H9 (cell line): ENCODE results near the gene ABHD14A. TPM values are rescaled to one million over a fixed set of nuclear protein-coding genes. Genes with fewer than 3 reads are reported as not detected.

Experiments
- DNase-seq: peaks from one replicate; pipeline ENCODE4 v3.0.0-alpha.2; 2017
- H2AFZ ChIP-seq: one replicate; pipeline ENCODE4 v1.6.1; 2013; ENCODE audit warnings: mild to moderate bottlenecking, low read length, control low read depth, moderate library complexity
- H2AK5ac ChIP-seq: 2 replicates; pipeline ENCODE4 v1.6.1; 2013; ENCODE audit warnings: low read length, control low read depth, mixed read lengths; ENCODE audit not compliant: insufficient read length
- H2BK120ac ChIP-seq: one replicate; pipeline ENCODE4 v1.6.1; 2013; ENCODE audit warnings: low read depth, mild to moderate bottlenecking, low read length, control low read depth, inconsistent platforms; ENCODE audit not compliant: poor library complexity, severe bottlenecking
- H2BK12ac ChIP-seq: 2 replicates; pipeline ENCODE4 v1.6.1; 2013; ENCODE audit warnings: low read length, control low read depth, mixed read lengths, low read depth; ENCODE audit not compliant: insufficient read length
- H2BK15ac ChIP-seq: 2 replicates; pipeline ENCODE4 v1.6.1; 2013; ENCODE audit warnings: low read depth, low read length, control low read depth
- H2BK20ac ChIP-seq: one replicate; pipeline ENCODE4 v1.6.1; 2013; ENCODE audit warnings: low read depth, mild to moderate bottlenecking, low read length, control low read depth, inconsistent platforms; ENCODE audit not compliant: poor library complexity, severe bottlenecking
- H2BK5ac ChIP-seq: 2 replicates; pipeline ENCODE4 v1.6.1; 2013; ENCODE audit warnings: low read length, control low read depth, mixed read lengths; ENCODE audit not compliant: insufficient read length
- H3K14ac ChIP-seq: 2 replicates; pipeline ENCODE4 v1.6.1; 2013; ENCODE audit warnings: low read length, control low read depth; ENCODE audit not compliant: insufficient read depth
- H3K18ac ChIP-seq: 2 replicates; pipeline ENCODE4 v1.6.1; 2013; ENCODE audit warnings: low read depth, mild to moderate bottlenecking, mixed read lengths, low read length, control low read depth; ENCODE audit not compliant: insufficient read length
- H3K23ac ChIP-seq: 2 replicates; pipeline ENCODE4 v1.6.1; 2013; ENCODE audit warnings: low read length, control low read depth, mixed read lengths, low read depth; ENCODE audit not compliant: insufficient read length
- H3K23me2 ChIP-seq: 2 replicates; pipeline ENCODE4 v1.6.1; 2013; ENCODE audit warnings: low read depth, mild to moderate bottlenecking, mixed read lengths, low read length, control low read depth; ENCODE audit not compliant: insufficient read length, poor library complexity, severe bottlenecking
- H3K27ac ChIP-seq: 2 replicates; pipeline ENCODE4 v1.5.1; 2013; ENCODE audit warnings: low read length, control low read depth, mixed read lengths, low read depth; ENCODE audit not compliant: insufficient read length
- H3K27me3 ChIP-seq: 2 replicates; pipeline ENCODE4 v1.6.1; 2013; ENCODE audit warnings: low read length, control low read depth, inconsistent platforms; ENCODE audit not compliant: insufficient read depth
- H3K4ac ChIP-seq: 2 replicates; pipeline ENCODE4 v1.6.1; 2013; ENCODE audit warnings: low read depth, mild to moderate bottlenecking, control low read depth, inconsistent platforms, low read length, moderate library complexity
- H3K4me1 ChIP-seq: 2 replicates; pipeline ENCODE4 v1.6.1; 2013; ENCODE audit warnings: low read length, control low read depth, inconsistent platforms; ENCODE audit not compliant: insufficient read depth
- H3K4me2 ChIP-seq: 2 replicates; pipeline ENCODE4 v1.6.1; 2013; ENCODE audit warnings: low read length, control low read depth, mixed read lengths; ENCODE audit not compliant: insufficient read length, insufficient read depth
- H3K56ac ChIP-seq: 2 replicates; pipeline ENCODE4 v1.6.1; 2013; ENCODE audit warnings: low read depth, mild to moderate bottlenecking, mixed read lengths, low read length, control low read depth; ENCODE audit not compliant: insufficient read length
- H3K79me1 ChIP-seq: 2 replicates; pipeline ENCODE4 v1.6.1; 2013; ENCODE audit warnings: low read depth, mild to moderate bottlenecking, moderate library complexity, low read length, control low read depth, inconsistent platforms; ENCODE audit not compliant: insufficient read depth, poor library complexity, severe bottlenecking
- H3K79me2 ChIP-seq: 2 replicates; pipeline ENCODE4 v1.6.1; 2013; ENCODE audit warnings: low read length, control low read depth, inconsistent platforms; ENCODE audit not compliant: insufficient read depth
- H3K9ac ChIP-seq: 2 replicates; pipeline ENCODE4 v1.6.1; 2013; ENCODE audit warnings: low read length, control low read depth, mixed read lengths; ENCODE audit not compliant: insufficient read length; ENCODE audit errors: extremely low read depth
- H3K9me3 ChIP-seq: one replicate; pipeline ENCODE4 v1.6.1; 2013; ENCODE audit warnings: low read depth, low read length, inconsistent platforms; ENCODE audit not compliant: control insufficient read depth
- H3T11ph ChIP-seq: one replicate; pipeline ENCODE4 v1.6.1; 2013; ENCODE audit warnings: mild to moderate bottlenecking, low read length, control low read depth, inconsistent platforms
- H4K20me1 ChIP-seq: one replicate; pipeline ENCODE4 v1.6.1; 2013; ENCODE audit not compliant: control insufficient read depth, insufficient read length, insufficient read depth
- H4K5ac ChIP-seq: 2 replicates; pipeline ENCODE4 v1.6.1; 2013; ENCODE audit warnings: low read depth, mild to moderate bottlenecking, mixed read lengths, low read length, control low read depth; ENCODE audit not compliant: insufficient read length
- H4K8ac ChIP-seq: replicated peaks from 2 replicates; pipeline ENCODE4 v1.6.1; 2013; ENCODE audit warnings: low read length, control low read depth, mixed read lengths, low read depth; ENCODE audit not compliant: insufficient read length
- H4K91ac ChIP-seq: 2 replicates; pipeline ENCODE4 v1.6.1; 2013; ENCODE audit warnings: low read depth, mild to moderate bottlenecking, moderate library complexity, mixed read lengths, low read length, control low read depth; ENCODE audit not compliant: insufficient read length
- H3K27ac Mint-ChIP-seq, 3 experiments: 2 replicates in 2 of 3; 3 replicates in 1 of 3; pipeline ENCODE4 v1.8.0; 2020 to 2021; ENCODE audit warnings: mixed read lengths in 3 of 3, mild to moderate bottlenecking in 1 of 3, moderate library complexity in 1 of 3
- H3K27me3 Mint-ChIP-seq: 2 replicates; pipeline ENCODE4 v1.8.0; 2021; ENCODE audit warnings: low read depth, mild to moderate bottlenecking, moderate library complexity, mixed read lengths
- H3K36me3 Mint-ChIP-seq, 3 experiments: 2 replicates in 2 of 3; 3 replicates in 1 of 3; pipeline ENCODE4 v1.8.0; 2020 to 2021; ENCODE audit warnings: low read depth in 3 of 3, mixed read lengths in 3 of 3; ENCODE audit not compliant: insufficient read depth in 1 of 3
- H3K4me1 Mint-ChIP-seq, 2 experiments: 2 replicates each; pipeline ENCODE4 v1.8.0; 2020; ENCODE audit warnings: mixed read lengths in 2 of 2
- H3K4me3 Mint-ChIP-seq, 2 experiments: 2 replicates in 1 of 2; 3 replicates in 1 of 2; pipeline ENCODE4 v1.8.0; 2020 to 2021; ENCODE audit warnings: mild to moderate bottlenecking in 2 of 2, mixed read lengths in 2 of 2, moderate library complexity in 1 of 2
- H3K9me3 Mint-ChIP-seq, 2 experiments: 2 replicates in 1 of 2; 3 replicates in 1 of 2; pipeline ENCODE4 v1.8.0; 2020; ENCODE audit warnings: mild to moderate bottlenecking in 2 of 2, mixed read lengths in 2 of 2, moderate library complexity in 1 of 2
- WGBS: extraction: QIAGEN DNeasy Blood & Tissue Kit; methylation state at CpG from one replicate; pipeline ENCODE4 v1.1.7; 2013; ENCODE audit warnings: missing lambda C conversion rate, low lambda C conversion rate, mixed read lengths; ENCODE audit not compliant: insufficient read length; ENCODE audit errors: extremely low coverage; 5-methylcytosine and 5-hydroxymethylcytosine counted together
- total RNA-seq: library from RNA; stranded (reverse); gene quantifications from 2 replicates; pipeline ENCODE4 v1.2.1, GENCODE V29; 2021
- TF ChIP-seq, protein P1 (sequence below): fragments of 200-600 bp; sonication (generic); conservative IDR thresholded peaks from 3 replicates; pipeline ENCODE4 v1.8.0; 2021; ENCODE audit warnings: antibody characterized with exemption, mild to moderate bottlenecking

ABHD14A gene
- total RNA-seq, 1 experiment from 2014 or later, result 3.1 TPM

DNA sequence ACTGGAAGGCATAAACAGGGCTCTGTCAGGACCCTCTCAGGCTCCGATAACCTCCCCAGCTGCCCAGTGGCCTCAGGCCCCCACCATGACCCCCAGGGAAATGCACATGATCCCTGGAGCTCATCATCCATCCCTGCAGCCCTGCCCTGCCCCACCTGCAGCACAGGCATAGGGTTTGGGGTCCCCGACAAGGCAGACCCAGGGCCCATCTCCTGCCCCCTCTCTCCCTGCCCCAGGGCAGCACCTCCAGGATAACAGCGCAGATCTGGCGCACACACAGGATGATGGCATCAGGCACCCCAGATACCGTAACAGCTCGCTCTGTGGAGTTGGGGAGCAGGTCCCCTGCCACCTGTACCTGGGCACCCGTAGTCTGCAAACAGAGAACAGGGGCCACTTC, 15.2 kb upstream of the ABHD14A start:
- Histone ChIP-seq H3K23ac (no peak overlapping the region), H3K27me3 (peaks cover 10% of the 10 kb centered on the region), H3K79me1 (no peaks in the 10 kb centered on the region), H2BK120ac (no peak overlapping the region), H3K56ac (no peak overlapping the region), H3K9ac (no peak overlapping the region), H3K4me1 (no peaks in the 10 kb centered on the region; the same call in 1 of the 2 replicates), H3K23me2 (no peaks in the 10 kb centered on the region), H3T11ph (no peak overlapping the region), H3K9me3 (no peaks in the 10 kb centered on the region), H4K20me1 (no peaks in the 10 kb centered on the region), H3K18ac (no peak overlapping the region), H4K91ac (no peak overlapping the region), H3K14ac (no peak overlapping the region), H2BK5ac (no peak overlapping the region), H2BK20ac (no peak overlapping the region), H3K4ac (no peak overlapping the region), H2AFZ (no peak overlapping the region), H3K27ac (no peak overlapping the region), H3K4me2 (no peak overlapping the region), H4K5ac (no peak overlapping the region), H4K8ac (no peak overlapping the region), H3K79me2 (no peaks in the 10 kb centered on the region), H2BK12ac (no peak overlapping the region), H2AK5ac (no peak overlapping the region), H2BK15ac (no peak overlapping the region)
- H3K4me1 Mint-ChIP-seq, result peaks cover 22 to 40% of the 10 kb centered on the region in 2 experiments
- no peak overlapping the region for H3K27ac Mint-ChIP-seq
- H3K9me3 Mint-ChIP-seq, result no peaks in the 10 kb centered on the region
- H3K4me3 Mint-ChIP-seq, result no peak overlapping the region; a peak in 1 of 5 replicates
- H3K27me3 Mint-ChIP-seq, result peaks cover 63% of the 10 kb centered on the region
- no peak for DNase-seq
- TF ChIP-seq, protein P1, sequence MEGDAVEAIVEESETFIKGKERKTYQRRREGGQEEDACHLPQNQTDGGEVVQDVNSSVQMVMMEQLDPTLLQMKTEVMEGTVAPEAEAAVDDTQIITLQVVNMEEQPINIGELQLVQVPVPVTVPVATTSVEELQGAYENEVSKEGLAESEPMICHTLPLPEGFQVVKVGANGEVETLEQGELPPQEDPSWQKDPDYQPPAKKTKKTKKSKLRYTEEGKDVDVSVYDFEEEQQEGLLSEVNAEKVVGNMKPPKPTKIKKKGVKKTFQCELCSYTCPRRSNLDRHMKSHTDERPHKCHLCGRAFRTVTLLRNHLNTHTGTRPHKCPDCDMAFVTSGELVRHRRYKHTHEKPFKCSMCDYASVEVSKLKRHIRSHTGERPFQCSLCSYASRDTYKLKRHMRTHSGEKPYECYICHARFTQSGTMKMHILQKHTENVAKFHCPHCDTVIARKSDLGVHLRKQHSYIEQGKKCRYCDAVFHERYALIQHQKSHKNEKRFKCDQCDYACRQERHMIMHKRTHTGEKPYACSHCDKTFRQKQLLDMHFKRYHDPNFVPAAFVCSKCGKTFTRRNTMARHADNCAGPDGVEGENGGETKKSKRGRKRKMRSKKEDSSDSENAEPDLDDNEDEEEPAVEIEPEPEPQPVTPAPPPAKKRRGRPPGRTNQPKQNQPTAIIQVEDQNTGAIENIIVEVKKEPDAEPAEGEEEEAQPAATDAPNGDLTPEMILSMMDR, result no peak
- WGBS, result no CpG with 5 or more reads among the region's 7 CpGs
- no peaks in the 10 kb centered on the region for H3K36me3 Mint-ChIP-seq
